Transverse colon (tissue), 3 donors: Measurements from ENCODE around the gene SP5.

Experiments
- CTCF ChIP-seq, 5 experiments: fragments of 200-600 bp in 3 of 5; fragments of 450-650 bp in 2 of 5; sonication (generic) in 3 of 5; IDR thresholded peaks; 1 replicate in 2 of 5; 2 replicates in 3 of 5; pipeline ENCODE4 v1.5.1; 2016 to 2017; ENCODE audit warnings: antibody characterized with exemption in 5 of 5, inconsistent platforms in 3 of 5, mild to moderate bottlenecking in 2 of 5, moderate library complexity in 1 of 5
- EP300 ChIP-seq: sonication (generic); formaldehyde crosslinking; IDR thresholded peaks from one replicate; pipeline ENCODE4 v1.6.1; 2017; ENCODE audit warnings: antibody characterized with exemption, low read depth

- TF ChIP-seq EP300, result no peak
- no peak for TF ChIP-seq CTCF (IDR thresholded peaks at IDR 0.05)
These were observed 20.8 kb upstream of the SP5 start for GRCh38 chr2:170694316-170694715.
